ENCODE data around the gene BOLA1. TPM values are rescaled to one million over a fixed set of nuclear protein-coding genes. Genes with fewer than 3 reads are reported as not detected.
"Not testable (repeated sequence)": the region's sequence is repeated elsewhere in the genome, so short reads cannot be mapped to it uniquely, and the experiment has no call there.

BOLA1 gene
- total and polyA plus RNA-seq, 4 donors = 12.5 to 28.5 (median 15.5) TPM

- Histone ChIP-seq H3K4me3 (peak overlapping the region; percentile 65), H3K9ac (ENCODE audit: insufficient read depth in 1 of 2, low read length in 2 of 2) (peak overlapping the region; percentile 98 to 100), H3K27ac (ENCODE audit: low read depth in 1 of 2, low read length in 1 of 2) (peak overlapping the region; percentile 96 to 98), H3K4me1 (ENCODE audit: control insufficient read depth in 5 of 5, insufficient read depth in 5 of 5, low read length in 5 of 5) (peaks cover 0 to 26% (median 13%) of the 10 kb centered on the region in 5 donors), H3K27me3 (ENCODE audit: control insufficient read depth in 3 of 3, insufficient read depth in 3 of 3, low read length in 2 of 3) (no peaks in the 10 kb centered on the region), H3K9me3 (ENCODE audit: control insufficient read depth in 4 of 4, insufficient read depth in 3 of 4, low read length in 3 of 4) (no peaks in the 10 kb centered on the region), H3K36me3 (ENCODE audit: control insufficient read depth in 4 of 4, insufficient read depth in 4 of 4, low read length in 4 of 4) (peaks cover 0 to 5% (median 0%) of the 10 kb centered on the region in 4 donors)
- TF ChIP-seq, protein P1, sequence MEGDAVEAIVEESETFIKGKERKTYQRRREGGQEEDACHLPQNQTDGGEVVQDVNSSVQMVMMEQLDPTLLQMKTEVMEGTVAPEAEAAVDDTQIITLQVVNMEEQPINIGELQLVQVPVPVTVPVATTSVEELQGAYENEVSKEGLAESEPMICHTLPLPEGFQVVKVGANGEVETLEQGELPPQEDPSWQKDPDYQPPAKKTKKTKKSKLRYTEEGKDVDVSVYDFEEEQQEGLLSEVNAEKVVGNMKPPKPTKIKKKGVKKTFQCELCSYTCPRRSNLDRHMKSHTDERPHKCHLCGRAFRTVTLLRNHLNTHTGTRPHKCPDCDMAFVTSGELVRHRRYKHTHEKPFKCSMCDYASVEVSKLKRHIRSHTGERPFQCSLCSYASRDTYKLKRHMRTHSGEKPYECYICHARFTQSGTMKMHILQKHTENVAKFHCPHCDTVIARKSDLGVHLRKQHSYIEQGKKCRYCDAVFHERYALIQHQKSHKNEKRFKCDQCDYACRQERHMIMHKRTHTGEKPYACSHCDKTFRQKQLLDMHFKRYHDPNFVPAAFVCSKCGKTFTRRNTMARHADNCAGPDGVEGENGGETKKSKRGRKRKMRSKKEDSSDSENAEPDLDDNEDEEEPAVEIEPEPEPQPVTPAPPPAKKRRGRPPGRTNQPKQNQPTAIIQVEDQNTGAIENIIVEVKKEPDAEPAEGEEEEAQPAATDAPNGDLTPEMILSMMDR (IDR thresholded peaks at IDR 0.05; ENCODE audit: control extremely low read depth, extremely low read depth) = no peak
- WGBS, 2 donors = 0% methylated on average over 62 of the region's 62 CpGs
- ATAC-seq (ENCODE audit: insufficient read depth, low FRiP score) (peak; percentile 86), DNase-seq (peak; percentile 96 to 100 (median 100))
These were observed 12.8 kb upstream of the BOLA1 start for GRCh38 chr1:149886396-149887195.

GRCh38 chr1:149887196-149887455 lies 12.2 kb upstream of the BOLA1 start:
- ATAC-seq (ENCODE audit: insufficient read depth, low FRiP score); H3K36me3 ChIP-seq (ENCODE audit: control insufficient read depth in 4 of 4, insufficient read depth in 4 of 4, low read length in 4 of 4); DNase-seq; H3K27me3 ChIP-seq (ENCODE audit: control insufficient read depth in 3 of 3, insufficient read depth in 3 of 3, low read length in 2 of 3); H3K9me3 ChIP-seq (ENCODE audit: control insufficient read depth in 4 of 4, insufficient read depth in 3 of 4, low read length in 3 of 4): not testable (repeated sequence)
- Histone ChIP-seq H3K27ac (ENCODE audit: low read depth in 1 of 2, low read length in 1 of 2) (peak overlapping the region; percentile 94 to 98), H3K4me3 (peak overlapping the region; percentile 55), H3K4me1 (ENCODE audit: control insufficient read depth in 5 of 5, insufficient read depth in 5 of 5, low read length in 5 of 5) (peaks cover 0 to 26% (median 13%) of the 10 kb centered on the region in 5 donors), H3K9ac (ENCODE audit: insufficient read depth in 1 of 2, low read length in 2 of 2) (peak overlapping the region; percentile 98 to 100)
- 0% methylated on average over 8 to 13 of the region's 13 CpGs for WGBS, 2 donors

GRCh38 chr1:149887456-149888246 lies 11.7 kb upstream of the BOLA1 start:
- Histone ChIP-seq H3K9ac (ENCODE audit: insufficient read depth in 1 of 2, low read length in 2 of 2) (peak overlapping the region; percentile 98 to 100), H3K9me3 (ENCODE audit: control insufficient read depth in 4 of 4, insufficient read depth in 3 of 4, low read length in 3 of 4) (no peaks in the 10 kb centered on the region), H3K4me3 (peak overlapping the region; percentile 55), H3K27ac (ENCODE audit: low read depth in 1 of 2, low read length in 1 of 2) (peak overlapping the region; percentile 94 to 98), H3K36me3 (ENCODE audit: control insufficient read depth in 4 of 4, insufficient read depth in 4 of 4, low read length in 4 of 4) (peaks cover 0 to 5% (median 0%) of the 10 kb centered on the region in 4 donors), H3K27me3 (ENCODE audit: control insufficient read depth in 3 of 3, insufficient read depth in 3 of 3, low read length in 2 of 3) (no peaks in the 10 kb centered on the region), H3K4me1 (ENCODE audit: control insufficient read depth in 5 of 5, insufficient read depth in 5 of 5, low read length in 5 of 5) (peaks cover 0 to 26% (median 13%) of the 10 kb centered on the region in 5 donors)
- DNase-seq (peak; percentile 92 to 99 (median 99)), ATAC-seq (ENCODE audit: insufficient read depth, low FRiP score) (peak; percentile 50)
- 0% methylated on average over 46 of the region's 46 CpGs for WGBS, 2 donors
- TF ChIP-seq, protein P1 (IDR thresholded peaks at IDR 0.05; ENCODE audit: control extremely low read depth, extremely low read depth) = no peak

Data from lung (tissue), 12 donors.